Epidermal melanocyte (primary cell): ENCODE measurements around the gene CACNG1.

Experiments
- DNase-seq: peaks from one replicate; pipeline ENCODE4 v3.0.0; 2011; ENCODE audit warnings: low spot score; ENCODE audit not compliant: insufficient read length

Gene CACNG1

GRCh38 chr17:67051155-67051538 is 6.8 kb downstream of the CACNG1 start:
- no peak for DNase-seq

- no peak for DNase-seq
Measured at GRCh38 chr17:67051837-67052236, 7.5 kb downstream of the CACNG1 start.

- DNase-seq = no peak
Measured at GRCh38 chr17:67052720-67053437, 8.5 kb downstream of the CACNG1 start.

- no peak for DNase-seq
Measured at GRCh38 chr17:67053438-67054000, 9.2 kb downstream of the CACNG1 start.

DNA sequence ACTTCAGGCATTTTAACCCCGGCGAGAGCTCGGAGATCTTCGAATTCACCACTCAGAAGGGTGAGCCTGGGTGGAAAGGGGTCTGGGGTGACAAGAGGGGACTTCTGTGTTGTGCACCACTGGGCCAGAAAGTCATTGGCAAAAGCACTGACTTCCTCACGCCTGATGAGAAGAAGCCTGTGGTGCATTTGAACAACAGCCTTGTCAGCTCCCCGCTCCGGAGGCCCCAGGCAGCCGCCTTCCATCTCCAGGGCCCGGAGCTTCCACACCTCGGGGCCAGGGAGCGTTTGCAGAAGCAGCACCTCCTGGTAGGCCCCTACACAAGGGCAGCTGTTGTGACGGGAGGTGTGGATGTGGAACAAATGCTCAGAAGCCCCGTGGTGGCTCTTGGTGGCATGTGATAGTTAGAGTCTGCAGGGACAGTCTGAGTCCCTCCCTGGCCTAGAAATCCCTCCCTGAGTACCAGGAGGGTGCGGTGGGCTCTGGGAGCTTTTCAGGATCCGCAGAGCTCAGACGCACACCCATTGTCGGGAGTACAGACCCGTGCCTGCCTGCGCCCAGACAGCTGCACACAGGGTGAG is 9.7 kb downstream of the CACNG1 start:
- DNase-seq = no peak

- no peak for DNase-seq
Measured at GRCh38 chr17:67054608-67055007, 10.3 kb downstream of the CACNG1 start.

DNA sequence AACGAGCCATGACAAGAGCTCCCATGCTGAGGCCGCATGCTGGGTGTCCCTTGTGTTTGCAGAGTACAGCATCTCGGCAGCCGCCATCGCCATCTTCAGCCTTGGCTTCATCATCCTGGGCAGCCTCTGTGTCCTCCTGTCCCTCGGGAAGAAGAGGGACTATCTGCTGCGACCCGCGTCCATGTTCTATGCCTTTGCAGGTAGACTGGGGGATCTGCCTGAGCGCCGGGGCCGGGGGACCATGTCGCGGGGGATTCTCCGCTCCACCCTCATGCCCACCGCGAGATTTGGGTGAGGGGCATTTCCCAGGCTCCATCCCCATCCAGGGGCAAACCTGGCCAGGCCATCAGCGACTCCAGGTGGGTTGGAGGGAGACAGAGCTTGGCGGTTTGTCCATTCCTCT is 10.7 kb downstream of the CACNG1 start:
- no peak for DNase-seq

- no peak for DNase-seq
Measured at GRCh38 chr17:67055811-67056745, 11.7 kb downstream of the CACNG1 start.

DNA sequence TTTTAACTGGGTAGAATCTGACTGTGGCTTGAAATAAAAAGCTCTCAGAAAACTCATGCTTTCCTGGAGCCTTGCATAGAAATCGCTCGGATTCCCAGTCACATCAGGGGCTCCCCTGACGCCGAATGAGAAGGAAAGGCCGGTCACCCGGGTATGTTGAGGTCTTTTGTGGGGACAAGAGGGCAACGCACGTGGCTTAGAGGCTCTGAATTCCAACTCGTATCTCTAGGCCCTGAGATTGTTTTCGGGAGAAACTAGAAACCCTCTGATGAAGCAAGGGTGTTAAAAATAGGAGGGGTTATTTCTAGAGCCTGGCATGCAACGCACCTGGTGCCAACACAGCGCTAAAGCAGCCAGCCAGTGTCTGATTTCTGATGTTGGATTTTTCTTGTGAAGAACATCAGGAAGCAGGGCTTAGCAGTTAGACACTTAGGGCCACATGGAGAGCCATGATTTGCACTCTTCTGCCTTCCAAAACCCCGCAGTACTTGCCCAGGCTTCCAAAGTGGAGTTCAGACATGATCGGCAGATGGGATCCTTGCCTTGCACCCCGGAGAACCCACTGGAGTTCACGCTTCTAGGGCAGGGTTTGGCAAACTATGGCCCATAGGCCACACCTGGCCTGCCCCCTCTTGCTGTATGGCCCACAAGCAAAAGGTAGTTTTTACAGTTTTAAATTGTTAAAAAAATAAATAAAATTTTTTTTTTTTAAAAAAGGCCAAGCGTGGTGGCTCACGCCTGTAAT is 12.6 kb downstream of the CACNG1 start:
- no peak for DNase-seq

GRCh38 chr17:67058036-67058435 is 13.7 kb downstream of the CACNG1 start:
- DNase-seq = no peak

- no peak for DNase-seq
Measured at GRCh38 chr17:67059372-67059771, 15.0 kb downstream of the CACNG1 start.

- DNase-seq = no peak
Measured at GRCh38 chr17:67063141-67063540, 18.8 kb downstream of the CACNG1 start.

GRCh38 chr17:67066717-67067116 is 22.4 kb downstream of the CACNG1 start:
- no peak for DNase-seq

DNA sequence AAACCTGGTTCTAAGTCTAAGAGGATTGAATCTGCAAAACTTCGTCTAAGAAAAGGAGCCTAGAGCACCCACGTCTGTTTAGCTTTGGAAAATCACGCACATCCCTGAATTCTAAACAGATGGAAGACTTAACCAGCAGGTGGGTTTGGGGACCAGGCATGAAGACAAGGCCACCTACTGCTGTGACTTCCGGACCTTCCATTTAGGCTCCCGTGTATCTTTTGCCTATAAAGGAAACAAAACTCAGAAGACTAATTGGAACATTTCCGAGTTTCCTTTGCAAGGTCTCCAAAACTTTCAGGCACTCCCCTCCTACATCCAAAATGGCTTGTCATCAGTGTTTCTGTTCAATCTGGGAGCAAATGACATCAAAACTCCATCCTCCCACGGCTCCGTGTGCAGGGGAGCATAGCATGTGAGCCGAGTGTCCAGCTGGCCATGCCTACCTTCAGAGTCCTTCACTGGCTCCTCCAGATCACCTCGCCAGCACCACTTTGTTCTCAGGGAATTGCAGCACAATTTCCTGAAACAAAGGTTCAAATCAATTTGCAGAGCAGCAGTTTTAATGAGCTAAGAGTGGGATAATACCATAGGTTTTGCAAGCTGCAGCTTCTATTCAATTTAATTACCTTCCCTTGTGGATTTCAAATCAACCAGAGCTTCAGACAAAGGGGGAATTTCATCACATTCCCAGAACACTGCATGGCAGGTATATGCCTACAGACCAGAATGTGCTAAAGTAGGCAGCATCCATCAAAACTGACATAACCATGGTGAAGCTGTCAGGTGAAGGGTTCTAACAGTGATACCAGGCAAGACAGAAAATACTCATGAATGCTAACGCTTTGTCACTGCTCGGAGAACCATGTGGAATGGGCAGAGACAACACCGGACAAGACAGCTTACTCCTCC is 23.5 kb downstream of the CACNG1 start:
- DNase-seq = no peak

DNA sequence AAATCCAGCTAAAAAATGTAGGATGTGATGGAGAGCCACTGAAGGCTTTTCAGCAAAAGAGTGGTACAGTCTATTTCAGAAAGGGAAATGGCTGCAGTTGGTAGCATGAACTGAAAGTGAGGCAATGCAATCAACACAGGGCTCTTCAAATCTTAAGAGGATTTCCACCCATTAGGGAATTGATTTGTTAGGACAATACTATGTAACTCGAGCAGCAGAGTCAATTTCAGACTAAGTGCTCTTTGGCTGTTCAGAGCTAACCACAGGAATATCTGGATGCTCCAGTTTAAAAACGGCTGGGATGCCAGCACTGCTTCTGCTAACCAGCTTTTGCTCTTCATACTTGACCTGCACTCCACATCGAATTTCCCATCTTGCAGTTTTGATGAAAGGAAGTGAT is 24.6 kb downstream of the CACNG1 start:
- DNase-seq = no peak

DNA sequence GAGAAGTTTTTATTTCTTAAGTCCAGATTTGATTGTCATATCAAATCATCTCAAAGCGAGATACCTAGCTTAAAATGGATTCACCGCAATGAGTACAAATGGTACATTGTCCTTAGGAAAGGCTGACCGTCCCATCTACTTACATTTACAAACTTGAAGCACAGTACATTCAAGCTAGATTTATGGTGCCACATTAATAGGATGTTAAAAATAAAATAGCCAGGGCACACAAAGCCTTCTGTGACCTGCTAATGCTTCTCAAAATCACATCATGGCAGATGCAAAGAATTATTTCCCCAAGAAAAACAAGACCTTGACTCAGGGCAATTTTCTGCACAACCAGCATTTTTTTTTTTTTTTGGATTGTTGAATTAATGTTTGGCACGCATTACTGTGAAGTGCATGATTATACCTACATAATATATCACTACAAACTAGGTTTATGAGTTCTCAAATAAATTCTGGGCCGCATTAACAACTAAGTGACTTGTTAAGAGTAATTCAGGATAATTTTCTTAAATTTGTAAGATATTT is 25.3 kb downstream of the CACNG1 start:
- no peak for DNase-seq

- no peak for DNase-seq
Measured at GRCh38 chr17:67071595-67071994, 27.2 kb downstream of the CACNG1 start.

GRCh38 chr17:67072885-67073284 is 28.5 kb downstream of the CACNG1 start:
- DNase-seq = no peak

- no peak for DNase-seq
Measured at GRCh38 chr17:67074781-67075180, 30.4 kb downstream of the CACNG1 start.

DNA sequence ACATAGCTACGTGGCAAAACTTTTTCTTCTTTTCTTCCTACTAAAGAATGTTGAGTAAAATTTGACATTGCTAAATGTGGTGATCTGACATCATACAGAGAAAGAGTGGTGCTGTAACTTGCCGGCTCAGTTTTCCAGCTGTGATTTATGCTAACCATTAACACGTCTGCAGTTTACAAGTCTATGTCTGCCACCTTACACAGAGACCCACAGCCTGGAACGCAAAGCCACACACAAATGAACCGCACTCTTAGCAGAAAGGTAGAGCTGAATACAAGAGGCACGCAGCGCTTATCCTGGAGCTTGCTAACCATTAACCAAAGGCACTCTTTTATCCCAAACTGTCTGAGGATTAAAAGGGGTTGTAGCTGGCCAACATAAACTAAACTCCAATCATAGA is 31.9 kb downstream of the CACNG1 start:
- no peak for DNase-seq
